Sigmoid colon (tissue), 3 donors: ENCODE measurements around the gene FLCN.

Experiments used
- CTCF ChIP-seq, 4 experiments: fragments of 450-650 bp in 3 of 4; fragments of 200-600 bp in 1 of 4; IDR thresholded peaks; one replicate each; pipeline ENCODE4 v1.5.1; 2016 to 2019; ENCODE audit warnings: antibody characterized with exemption in 4 of 4, mild to moderate bottlenecking in 3 of 4, moderate library complexity in 2 of 4
- POLR2A ChIP-seq, 2 donors: fragments of 450-650 bp; IDR thresholded peaks; one replicate each; pipeline ENCODE4 v1.6.1; 2016; ENCODE audit warnings: antibody characterized with exemption in 2 of 2, mild to moderate bottlenecking in 2 of 2, moderate library complexity in 2 of 2

- TF ChIP-seq CTCF (IDR thresholded peaks at IDR 0.05) (no peak), POLR2A (IDR thresholded peaks at IDR 0.05) (no peak)
Observed at GRCh38 chr17:17188586-17188985, 48.4 kb downstream of the FLCN start.
